Lower leg skin (tissue), 3 donors: ENCODE results near the gene PFDN2.

ENCODE experiments used
- POLR2A ChIP-seq, 2 donors: fragments of 450-650 bp; IDR thresholded peaks; one replicate each; pipeline ENCODE4 v1.6.1; 2016 to 2017; ENCODE audit warnings: antibody characterized with exemption in 2 of 2, mild to moderate bottlenecking in 1 of 2, moderate library complexity in 1 of 2
- TF ChIP-seq, protein P1 (sequence below), 3 donors: fragments of 450-650 bp; IDR thresholded peaks; one replicate each; pipeline ENCODE4 v1.5.1; 2016; ENCODE audit warnings: antibody characterized with exemption in 3 of 3, mild to moderate bottlenecking in 3 of 3, moderate library complexity in 2 of 3

DNA sequence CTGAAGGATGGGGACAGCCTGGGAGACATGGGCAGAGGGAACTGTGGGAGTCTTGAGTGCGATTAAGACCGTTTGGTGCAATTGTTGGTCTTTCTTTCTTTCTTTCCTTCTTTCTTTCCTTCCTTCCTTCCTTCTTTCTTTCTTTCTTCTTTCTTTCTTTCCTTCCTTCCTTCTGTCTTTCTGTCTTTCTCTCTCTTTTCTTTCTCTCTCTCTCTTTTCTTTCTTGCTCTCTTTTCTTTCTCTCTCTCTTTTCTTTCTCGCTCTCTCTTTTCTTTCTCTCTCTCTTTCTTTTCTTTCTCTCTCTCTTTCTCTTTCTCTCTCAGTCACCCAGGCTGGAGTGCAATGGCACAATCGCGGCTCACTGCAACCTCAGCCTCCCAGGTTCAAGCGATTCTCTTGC lies 22.6 kb downstream of the PFDN2 start:
- TF ChIP-seq, protein P1, sequence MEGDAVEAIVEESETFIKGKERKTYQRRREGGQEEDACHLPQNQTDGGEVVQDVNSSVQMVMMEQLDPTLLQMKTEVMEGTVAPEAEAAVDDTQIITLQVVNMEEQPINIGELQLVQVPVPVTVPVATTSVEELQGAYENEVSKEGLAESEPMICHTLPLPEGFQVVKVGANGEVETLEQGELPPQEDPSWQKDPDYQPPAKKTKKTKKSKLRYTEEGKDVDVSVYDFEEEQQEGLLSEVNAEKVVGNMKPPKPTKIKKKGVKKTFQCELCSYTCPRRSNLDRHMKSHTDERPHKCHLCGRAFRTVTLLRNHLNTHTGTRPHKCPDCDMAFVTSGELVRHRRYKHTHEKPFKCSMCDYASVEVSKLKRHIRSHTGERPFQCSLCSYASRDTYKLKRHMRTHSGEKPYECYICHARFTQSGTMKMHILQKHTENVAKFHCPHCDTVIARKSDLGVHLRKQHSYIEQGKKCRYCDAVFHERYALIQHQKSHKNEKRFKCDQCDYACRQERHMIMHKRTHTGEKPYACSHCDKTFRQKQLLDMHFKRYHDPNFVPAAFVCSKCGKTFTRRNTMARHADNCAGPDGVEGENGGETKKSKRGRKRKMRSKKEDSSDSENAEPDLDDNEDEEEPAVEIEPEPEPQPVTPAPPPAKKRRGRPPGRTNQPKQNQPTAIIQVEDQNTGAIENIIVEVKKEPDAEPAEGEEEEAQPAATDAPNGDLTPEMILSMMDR (IDR thresholded peaks at IDR 0.05) = no peak
- no peak for TF ChIP-seq POLR2A (IDR thresholded peaks at IDR 0.05)
